ENCODE data around the gene ALDH1B1.
"Not testable (repeated sequence)": the region's sequence is repeated elsewhere in the genome, so short reads cannot be mapped to it uniquely, and the experiment has no call there.

Gene ALDH1B1

DNA sequence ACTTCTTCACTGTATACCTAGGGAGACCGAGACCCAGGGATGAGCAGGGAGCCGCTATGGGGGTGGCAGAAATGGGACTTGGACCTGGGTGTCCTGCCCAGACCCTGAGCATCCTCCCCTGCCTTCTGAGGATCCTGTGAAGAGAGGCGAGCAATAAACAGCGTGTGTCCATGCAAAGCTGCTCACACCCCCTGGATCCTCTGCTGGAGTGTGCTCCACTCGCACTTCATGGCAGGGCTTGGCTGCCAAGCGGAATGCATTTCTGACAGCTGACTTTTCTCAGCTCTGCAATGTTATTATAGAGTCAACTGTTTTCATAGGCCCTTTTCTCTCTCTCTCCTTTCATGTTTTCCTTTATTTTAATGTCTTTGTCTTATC is 31.0 kb upstream of the ALDH1B1 start:
- DNase-seq (ENCODE audit: low read depth), result no peak

DNA sequence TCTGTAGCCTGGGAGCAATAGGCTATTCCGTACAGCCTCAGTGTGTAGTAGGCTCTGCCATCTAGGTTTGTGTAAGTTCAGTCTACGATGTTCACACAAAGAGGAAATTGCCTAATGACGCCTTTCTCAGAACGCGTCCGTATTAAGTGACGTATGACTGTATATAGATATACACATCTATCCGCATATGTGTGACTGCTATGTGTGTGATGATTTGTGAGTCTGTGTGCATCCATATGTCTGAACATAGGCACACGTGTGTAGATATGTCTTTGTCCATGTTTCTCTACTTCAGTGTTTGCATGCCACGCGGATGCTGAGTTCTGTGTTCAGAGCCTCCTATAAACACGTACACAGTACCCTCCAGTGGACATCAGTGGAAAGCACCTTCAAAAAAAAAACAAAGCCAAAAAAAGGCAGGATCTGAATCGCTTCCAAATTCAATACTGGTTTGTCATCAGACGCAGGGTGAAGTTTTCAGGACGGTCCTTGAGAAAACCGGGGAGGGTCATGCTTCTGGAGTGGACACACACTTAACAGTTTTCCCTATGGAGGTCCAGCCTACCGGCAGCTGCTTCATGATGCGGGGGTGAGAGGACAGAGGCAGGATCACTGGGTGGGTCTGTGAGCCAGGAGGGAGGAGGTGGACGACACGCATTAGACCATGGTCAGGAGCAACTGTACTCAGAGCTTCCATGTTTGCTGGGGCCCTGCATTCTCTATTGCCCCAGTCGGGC is 29.5 kb upstream of the ALDH1B1 start:
- peak; percentile 63 for DNase-seq (ENCODE audit: low read depth)

DNA sequence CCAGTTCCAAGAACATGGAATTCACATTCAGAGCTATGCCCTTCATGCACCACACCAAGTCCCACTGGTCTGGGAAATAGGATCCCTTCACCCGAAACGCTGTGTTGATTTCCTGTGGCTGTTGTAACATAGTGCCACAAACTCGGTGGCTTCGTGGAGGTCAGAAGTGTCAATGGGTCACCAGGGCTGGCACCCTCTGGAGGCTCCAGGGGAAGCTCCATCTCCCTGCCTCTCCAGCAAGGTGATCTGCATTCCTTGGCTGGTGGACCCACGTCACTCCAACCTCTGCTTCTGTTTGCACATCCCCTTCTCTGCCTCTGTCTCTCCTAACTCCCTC is 28.9 kb upstream of the ALDH1B1 start:
- DNase-seq (ENCODE audit: low read depth), result no peak

DNA sequence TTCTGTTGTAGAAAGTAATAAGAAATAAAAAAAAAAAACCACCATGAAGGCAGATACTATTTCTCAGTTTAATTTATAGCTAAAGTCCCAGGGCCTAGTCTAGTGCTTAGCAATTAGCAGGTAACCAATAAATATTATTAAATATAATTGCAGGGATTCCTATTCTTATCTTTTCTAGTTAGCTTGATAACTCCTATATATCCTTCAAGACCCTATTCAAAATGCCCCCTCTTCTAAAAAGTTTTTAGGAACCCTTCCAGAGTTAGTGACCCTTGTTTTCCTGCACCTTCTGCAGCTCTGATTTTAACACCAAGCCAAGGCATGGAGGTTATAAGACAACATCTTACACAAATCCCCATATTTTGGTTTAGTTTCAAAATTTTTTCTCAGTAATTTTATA is 24.6 kb upstream of the ALDH1B1 start:
- DNase-seq (ENCODE audit: low read depth), result no peak

DNA sequence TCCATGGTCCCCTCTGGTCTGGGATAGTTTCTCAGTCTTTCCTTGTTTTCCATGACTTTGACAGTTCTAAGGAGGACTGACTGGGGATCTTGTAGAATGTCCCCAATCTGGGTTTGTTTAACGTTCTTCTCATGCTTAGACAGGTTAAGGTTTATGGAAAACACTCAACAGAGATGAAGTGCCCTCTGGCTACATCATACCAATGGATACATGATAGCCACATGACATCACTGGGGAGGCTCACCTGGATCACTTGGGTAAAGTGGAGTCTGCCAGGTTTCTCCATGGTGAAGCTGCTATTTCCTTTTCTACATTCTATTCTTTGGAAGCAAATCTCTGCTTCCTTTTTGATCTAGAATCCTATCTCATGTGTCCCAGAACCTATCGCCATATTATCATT is 23.8 kb upstream of the ALDH1B1 start:
- DNase-seq (ENCODE audit: low read depth), result no peak

DNA sequence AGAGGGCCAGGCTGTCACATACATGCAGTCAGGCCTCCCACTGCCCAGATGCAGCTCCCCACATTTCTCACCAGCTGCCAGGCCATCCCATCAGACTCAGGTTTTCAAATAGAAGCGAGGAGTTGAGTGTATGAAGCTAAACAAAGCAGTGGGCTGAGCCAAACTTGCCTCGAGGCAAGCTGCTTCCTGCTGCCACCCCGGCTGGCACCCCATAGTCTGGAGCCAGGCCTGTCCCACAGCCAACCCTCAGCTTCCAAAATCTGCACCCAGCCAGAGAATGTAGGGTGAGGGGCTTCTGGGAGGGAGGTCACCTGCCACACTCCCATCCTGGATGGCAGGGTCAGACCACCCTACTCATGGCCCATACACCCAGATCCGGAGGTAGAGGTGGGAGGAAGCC is 22.3 kb upstream of the ALDH1B1 start:
- DNase-seq (ENCODE audit: low read depth), result no peak

DNA sequence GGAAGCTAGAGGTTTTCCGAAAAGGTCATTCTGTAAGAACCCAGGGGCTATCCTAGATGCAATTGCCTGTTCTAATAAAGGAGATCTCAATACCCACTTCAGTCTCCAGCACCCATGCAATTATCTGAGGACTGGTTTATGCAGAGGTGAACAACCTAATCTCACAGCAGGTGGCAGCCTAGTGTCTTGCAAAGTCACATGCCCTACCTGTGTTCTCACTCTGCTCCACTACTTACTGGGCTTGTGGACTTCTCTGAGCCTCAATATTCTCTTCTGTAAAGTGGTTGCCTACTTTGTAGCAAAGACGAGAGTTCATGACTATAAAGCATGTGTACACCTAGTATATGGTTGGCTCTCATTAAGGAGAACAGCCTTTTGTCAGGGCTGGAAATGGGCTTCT is 21.0 kb upstream of the ALDH1B1 start:
- no peak for DNase-seq (ENCODE audit: low read depth)

DNA sequence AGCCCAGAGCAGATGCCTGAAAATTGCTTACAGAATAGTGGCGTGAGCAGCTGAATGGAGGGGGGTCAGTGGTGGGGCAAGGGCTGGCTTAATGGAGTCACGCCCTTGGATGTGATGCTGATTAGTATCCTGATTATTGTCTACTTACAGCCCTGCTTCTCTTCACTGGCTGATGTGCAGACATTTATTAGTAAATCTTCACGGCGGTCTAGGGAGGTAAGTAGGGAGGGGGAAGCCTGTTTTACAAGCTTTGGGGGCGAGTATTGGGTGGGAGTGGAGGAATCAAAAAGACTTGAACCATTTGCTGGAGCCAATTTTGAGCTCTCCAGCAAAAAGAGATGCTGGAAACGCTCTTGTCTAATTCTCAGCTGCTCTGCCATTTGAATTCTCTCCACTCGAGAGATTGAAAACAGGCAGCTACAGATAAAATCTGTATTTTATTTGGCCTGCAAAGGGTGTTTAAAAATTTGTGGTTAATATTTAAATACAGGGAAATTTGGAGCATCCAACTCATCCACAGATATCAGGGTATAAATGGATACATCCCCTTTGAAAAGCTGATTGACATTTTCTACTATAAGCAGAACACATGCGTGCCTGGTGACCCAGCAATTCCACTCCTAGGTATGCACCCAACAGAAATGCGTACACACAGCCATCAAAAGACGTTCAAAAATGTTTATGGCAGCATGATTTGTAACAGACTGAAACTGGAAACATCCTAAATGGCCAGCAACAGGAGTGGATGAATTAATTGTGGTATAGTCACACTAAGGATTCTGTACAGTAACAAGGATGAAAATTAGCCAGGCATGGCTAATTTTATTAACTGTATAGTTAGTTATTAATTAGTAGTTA is 19.5 kb upstream of the ALDH1B1 start:
- no peak for DNase-seq (ENCODE audit: low read depth)

DNA sequence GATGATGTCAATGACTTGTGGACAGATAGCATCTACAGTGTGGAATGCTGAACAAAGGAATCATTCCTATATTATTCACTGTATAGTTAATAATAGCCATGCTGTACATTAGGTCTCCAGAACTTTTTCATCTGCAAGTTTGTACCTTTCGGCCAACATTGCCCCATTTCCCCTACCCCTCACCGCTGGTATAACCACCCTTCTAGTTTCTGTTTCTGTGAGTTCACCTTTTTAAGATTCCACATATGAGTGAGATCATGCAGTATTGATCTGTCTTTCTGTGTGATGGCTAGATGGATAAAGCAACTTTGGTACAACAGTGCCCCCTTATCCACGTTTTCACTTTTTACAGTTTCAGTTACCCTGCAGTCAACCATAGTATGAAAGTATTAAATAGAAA is 18.8 kb upstream of the ALDH1B1 start:
- DNase-seq (ENCODE audit: low read depth), result no peak

DNA sequence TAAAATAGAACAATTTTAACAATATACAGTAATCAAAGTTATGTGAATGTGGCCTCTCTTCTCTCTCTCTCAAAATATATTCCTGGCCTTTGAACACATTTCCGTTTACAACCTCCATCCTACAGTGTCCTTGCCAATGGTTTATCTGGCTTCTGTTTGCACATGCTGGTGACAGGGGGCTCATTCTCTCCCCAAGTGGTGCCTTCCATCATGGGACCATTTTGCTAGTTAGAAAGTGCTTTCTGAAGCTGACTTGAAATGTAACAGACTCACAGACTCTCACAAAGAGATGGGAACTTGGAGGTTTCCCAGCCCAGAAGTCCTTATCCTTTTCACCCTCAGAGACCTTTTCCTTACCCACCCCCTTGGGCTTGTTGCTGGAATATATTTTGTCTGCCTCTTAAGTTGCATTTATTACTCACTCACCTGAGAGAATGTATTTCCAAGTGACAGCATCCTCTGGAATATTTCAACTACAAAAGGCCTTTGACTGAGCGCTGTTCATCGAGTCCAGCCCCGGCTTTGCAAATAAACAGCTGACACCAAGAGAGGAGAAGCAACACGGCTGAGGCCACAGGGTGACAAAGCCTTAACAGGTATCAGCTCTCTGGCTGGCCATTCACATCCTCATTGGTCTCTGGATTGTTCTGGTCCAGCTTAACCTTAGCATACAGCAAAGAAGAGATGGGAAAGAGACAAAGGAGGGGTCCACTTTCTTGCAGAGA is 17.5 kb upstream of the ALDH1B1 start:
- no peak for DNase-seq (ENCODE audit: low read depth)

DNA sequence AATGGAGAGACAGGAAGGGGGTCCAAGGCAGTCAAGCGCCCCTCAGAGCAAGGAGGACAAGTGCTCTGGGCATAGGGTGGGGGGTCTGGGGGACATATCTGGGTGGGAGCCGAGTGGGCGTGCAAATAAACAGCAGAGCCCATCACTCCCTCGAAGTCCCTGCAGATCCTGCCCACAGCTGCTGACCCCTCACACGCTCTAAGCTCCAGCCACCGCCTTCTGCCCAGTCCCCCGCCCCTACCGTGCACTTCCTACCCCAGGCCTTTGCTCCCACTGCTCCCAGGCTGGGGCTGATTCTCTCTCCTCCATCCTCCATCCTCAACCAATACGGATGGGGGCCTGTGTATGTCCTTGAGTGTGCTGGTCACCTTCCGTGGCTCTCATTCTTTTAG is 16.9 kb upstream of the ALDH1B1 start:
- DNase-seq (ENCODE audit: low read depth), result no peak

DNA sequence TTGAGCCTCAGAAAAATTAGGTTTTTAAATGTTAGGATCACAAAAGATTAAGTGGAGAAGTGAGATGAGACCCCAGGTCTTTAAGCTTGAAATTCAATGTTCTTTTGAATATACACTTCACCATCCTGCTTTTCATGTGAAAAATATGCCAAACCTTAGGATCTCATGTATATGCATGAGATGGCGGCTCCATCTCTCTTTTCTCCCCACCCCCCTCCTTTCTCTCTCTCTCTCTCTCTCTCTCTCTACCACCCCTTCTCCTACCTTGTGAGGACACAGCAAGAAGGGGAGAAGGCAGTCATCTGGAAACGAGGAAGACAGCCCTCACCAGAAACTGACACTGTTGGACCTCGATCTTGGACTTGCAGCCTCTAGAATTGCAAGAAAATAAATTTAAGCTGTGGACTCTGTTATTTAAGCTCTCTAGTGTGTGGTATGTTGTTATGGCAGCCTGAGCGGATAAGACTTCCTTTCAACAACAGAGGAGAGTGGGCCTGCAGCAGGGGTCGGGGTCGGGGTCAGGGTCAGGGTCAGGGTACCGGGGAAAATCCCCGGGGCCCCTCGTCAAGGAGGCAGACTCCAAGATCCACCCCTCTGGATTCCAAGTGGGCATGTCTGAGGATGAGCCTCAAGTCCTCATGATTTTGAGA is 16.4 kb upstream of the ALDH1B1 start:
- DNase-seq (ENCODE audit: low read depth), result no peak

DNA sequence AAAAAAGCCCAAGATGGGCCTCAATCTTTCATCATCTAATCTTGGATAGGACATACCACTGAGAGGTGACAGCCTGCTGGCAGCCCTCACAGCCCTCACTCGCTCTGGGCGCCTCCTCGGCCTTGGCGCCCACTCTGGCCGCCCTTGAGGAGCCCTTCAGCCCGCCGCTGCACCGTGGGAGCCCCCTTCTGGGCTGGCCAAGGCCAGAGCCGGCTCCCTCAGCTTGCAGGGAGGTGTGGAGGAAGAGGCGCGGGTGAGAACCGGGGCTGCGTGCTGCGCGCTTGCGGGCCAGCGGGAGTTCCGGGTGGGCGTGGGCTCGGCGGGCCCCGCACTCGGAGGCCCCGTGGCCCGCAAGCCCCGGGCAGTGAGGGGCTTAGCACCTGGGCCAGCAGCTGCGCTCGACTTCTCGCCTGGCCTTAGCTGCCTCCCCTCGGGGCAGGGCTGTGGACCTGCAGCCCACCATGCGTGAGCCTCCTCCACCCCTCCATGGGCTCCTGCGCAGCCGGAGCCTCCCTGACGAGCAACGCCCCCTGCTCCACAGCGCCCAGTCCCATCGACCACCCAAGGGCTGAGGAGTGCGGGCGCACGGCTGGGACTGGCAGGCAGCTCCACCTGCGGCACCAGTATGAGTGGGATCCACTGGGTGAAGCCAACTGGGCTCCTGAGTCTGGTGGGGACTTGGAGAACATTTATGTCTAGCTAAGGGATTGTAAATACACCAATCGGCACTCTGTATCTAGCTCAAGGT is 15.0 kb upstream of the ALDH1B1 start:
- not testable (repeated sequence) for DNase-seq (ENCODE audit: low read depth)

DNA sequence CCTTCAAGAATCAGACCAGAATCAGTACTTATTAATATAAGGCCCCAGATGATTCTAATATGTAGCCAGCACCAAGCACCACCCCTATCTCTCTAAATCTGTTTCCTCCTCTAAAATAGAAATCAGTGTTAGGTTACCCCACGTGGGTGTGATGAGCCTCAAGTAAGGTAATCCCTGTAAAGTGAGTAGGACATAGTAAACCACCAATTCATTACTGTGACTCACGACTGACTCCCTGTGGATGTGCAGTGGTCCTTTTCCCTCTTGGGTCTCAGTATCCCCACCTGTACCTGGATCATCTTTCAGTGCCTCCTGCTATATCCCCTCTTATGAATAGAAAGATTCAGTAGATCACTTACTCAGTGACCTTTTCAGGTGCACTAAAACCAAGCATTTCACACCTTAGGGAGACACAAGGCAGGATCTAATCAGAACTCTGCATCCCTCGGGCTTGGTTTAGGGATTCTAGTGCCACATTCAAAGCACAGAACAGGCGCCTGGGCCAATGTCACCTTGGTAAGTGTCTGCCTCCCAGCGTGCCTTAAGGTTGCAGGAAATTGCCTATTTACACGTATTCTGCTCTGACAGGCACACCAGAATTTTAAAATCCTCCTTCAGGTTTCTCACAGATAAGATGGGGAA is 12.2 kb upstream of the ALDH1B1 start:
- DNase-seq (ENCODE audit: low read depth), result no peak

DNA sequence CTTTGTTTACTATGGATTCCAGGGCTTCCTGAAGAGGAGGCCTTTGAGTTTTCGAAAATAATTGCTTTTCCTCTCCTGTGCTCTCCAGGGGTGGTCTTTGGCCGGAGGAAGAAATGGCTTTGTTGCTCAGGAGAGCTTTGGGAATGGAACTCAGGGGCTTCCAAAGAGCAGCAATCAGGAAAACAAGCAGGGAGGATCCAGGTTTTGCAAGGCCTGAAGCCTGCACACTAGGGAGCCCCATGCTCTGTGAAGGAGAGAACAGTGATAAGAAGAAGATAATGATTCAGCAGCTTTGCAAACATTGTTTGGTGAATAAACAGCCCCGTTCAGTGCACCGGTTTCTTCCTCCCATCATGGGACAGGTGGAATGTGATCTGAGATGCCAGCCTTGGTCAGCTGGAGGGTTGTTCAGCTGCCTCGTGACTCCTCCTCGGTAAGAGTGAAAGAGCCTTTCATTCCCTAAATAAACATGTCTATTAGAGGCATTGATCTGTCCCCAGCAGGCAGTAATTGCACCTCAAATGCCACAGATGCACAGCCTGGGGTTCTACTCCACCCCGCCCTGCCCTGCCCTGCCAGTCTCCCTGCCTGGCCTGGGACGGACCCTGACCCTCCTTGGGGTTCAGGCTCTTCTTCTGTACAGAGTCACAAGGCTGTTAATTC is 11.5 kb upstream of the ALDH1B1 start:
- DNase-seq (ENCODE audit: low read depth), result no peak

DNA sequence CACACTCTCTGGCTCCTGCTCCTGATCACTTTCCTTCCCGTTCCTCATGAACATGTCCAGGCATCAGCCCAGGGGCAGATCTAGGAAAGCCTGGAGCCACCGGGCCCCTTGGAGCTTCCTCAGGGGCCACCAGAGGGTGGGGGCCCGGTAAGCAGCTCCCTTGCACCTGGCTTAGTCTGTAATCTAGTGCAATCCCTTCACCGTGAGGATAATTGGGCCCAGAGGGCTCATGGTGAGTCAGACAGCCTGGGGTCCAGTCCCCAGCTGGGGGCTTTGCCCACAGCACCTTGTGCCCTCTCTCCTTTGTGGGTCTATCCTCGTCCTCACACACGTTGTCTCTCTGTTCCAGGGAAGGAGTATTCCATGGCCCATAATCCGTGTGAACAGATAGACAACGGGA is 10.4 kb upstream of the ALDH1B1 start:
- DNase-seq (ENCODE audit: low read depth), result no peak

DNA sequence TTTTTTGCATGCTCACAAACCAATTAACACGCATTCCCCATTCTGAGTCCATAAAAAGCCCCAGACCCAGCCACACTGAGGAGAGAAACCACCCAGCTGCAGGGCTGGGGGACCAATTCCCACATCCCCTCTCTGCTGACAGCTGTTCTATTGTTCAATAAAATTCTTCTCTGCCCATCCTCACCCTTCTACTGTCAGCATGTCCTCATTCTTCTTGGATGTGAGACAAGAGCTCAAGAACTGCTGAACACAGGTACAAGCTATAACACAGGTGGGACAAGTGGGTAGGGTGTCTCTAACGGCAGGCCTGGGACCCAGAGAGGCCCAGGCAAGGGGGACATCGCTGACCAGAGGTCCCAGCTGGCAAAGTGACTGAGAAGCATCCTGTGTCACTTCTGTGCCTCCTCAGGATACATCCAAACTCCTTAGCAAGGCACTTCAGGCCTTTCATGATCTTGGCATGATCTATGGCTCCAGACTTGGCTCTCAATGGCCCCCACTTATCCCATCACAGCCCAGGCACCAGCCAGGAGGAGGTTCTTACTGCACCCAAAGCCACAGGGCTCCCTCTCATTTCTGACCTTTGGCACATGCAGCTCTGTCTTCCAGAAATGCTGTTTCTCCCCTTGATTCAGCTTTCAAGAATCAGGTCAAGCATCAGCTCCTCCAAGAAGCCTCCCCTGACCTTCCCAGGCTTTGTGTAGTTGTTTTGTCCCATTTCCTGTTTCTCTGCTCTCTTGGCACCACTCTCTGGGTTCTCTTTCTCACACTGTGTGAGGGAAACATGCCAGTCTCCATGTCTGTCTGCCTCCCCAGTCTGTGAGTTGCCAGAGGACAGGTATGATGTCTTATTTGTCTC is 7.3 kb upstream of the ALDH1B1 start:
- DNase-seq (ENCODE audit: low read depth), result no peak

DNA sequence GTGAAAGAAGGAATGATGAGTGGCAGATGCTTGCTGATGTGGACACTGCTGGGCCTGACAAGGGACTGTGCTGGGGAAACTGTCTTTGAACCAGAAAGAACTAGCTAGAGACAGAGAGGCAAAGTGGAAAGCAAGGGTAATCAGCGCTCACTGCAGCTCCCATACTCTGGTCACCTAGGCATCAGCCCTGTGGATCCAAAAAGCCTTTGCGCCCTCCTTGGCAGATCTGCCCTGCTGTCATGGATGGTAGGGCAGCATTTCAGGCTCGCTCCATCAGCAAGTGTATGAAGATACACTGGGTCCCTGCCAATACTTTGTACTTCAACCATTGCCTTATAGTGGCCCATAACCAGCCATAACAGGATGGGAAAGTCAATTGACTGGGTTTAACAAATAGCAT is 6.6 kb upstream of the ALDH1B1 start:
- no peak for DNase-seq (ENCODE audit: low read depth)

DNA sequence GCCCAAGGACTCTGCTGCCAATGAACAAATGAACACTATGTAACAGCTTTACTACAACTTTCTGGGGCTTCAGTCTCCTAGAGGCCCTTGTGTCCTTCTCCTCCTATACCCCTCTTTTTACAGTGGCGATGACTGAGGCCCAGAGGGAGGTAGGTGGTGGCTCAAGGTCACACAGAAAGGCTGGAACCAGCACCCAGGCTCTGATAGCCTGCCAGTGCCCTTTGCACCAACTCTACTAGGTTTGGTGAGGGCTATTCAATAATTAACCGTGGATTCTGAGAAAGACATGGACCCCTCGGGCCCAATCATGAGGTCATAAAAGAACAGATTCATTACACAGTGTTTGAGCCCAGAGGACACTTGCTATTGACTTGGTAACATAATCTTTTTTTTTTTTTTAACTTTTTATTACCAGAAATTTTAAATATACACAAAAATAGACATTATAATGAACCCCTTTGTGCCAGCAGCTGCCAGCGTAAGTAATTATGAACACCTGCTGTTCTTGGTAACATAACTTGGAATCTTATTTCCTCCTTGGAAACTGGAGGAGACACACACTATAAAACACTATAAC is 6.1 kb upstream of the ALDH1B1 start:
- no peak for DNase-seq (ENCODE audit: low read depth)

DNA sequence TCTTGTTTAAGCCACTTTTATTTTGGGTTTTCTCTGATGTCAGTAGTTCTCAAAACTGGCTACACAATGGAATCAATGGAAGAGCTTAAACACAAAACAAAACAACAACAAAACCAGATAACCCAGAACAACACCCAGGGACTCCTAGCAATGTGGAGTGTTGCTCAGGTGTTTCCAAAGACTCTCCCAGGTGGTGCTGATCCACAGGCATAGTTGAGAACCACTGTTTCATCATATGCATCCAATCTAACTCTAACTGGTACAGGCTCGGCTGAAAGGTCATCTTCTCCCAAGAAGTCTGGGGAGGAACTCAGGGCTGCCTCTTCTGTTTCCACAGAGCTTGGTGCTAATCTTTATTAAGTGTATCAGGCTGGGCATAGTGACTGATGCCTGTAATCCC is 5.4 kb upstream of the ALDH1B1 start:
- no peak for DNase-seq (ENCODE audit: low read depth)

Measured in fibroblast of the conjunctiva (primary cell).